H1 (cell line): Measurements from ENCODE around the gene RNF44. TPM values are rescaled to one million over a fixed set of nuclear protein-coding genes. Genes with fewer than 3 reads are reported as not detected.

Experiments
- ASH2L ChIP-seq: fragments of 200-600, 300-600 bp; sonication (generic); IDR thresholded peaks from one replicate; pipeline ENCODE4 v1.7.1; 2017; ENCODE audit warnings: low read length
- CBX5 ChIP-seq: fragments of 300-800, 300-1000 bp; sonication (generic); IDR thresholded peaks from 2 replicates; pipeline ENCODE4 v1.7.1; 2016; ENCODE audit warnings: antibody characterized with exemption, low read length, low read depth
- CHD1 ChIP-seq: IDR thresholded peaks from 2 replicates; pipeline ENCODE4 v1.6.1; 2012; ENCODE audit warnings: low read depth, low read length, improper control_type of control experiment
- JUND ChIP-seq: IDR thresholded peaks from 2 replicates; pipeline ENCODE4 v1.6.1; 2011; ENCODE audit warnings: mild to moderate bottlenecking, improper control_type of control experiment, low read length
- MAFK ChIP-seq: IDR thresholded peaks from 2 replicates; pipeline ENCODE4 v1.6.1; 2012; ENCODE audit warnings: low read depth, mild to moderate bottlenecking, improper control_type of control experiment, low read length
- RXRA ChIP-seq: IDR thresholded peaks from 2 replicates; pipeline ENCODE4 v1.6.1; 2011; ENCODE audit warnings: low read depth, mild to moderate bottlenecking, low read length, moderate library complexity; ENCODE audit not compliant: insufficient read depth
- SP2 ChIP-seq: IDR thresholded peaks from 2 replicates; pipeline ENCODE4 v1.6.1; 2012; ENCODE audit warnings: mild to moderate bottlenecking, low read length, inconsistent platforms
- TAF1 ChIP-seq: IDR thresholded peaks from 2 replicates; pipeline ENCODE4 v1.6.1; 2011; ENCODE audit warnings: mild to moderate bottlenecking, low read depth, low read length
- TEAD4 ChIP-seq: IDR thresholded peaks from 2 replicates; pipeline ENCODE4 v1.6.1; 2012; ENCODE audit warnings: low read depth, low read length, inconsistent platforms, mixed read lengths
- YY1 ChIP-seq: IDR thresholded peaks from 2 replicates; pipeline ENCODE4 v1.6.1; 2011; ENCODE audit warnings: low read depth, mild to moderate bottlenecking, low read length
- polyA plus RNA-seq, 7 experiments: library from polyadenylated mRNA; depleted of rRNA in 3 of 7; stranded (reverse) in 5 of 7; unstranded in 2 of 7; fragments of >200 nt in 5 of 7; fragments of 200-250 nt in 2 of 7; gene quantifications; 1 replicate in 5 of 7; 2 replicates in 1 of 7; 4 replicates in 1 of 7; pipeline versions ENCODE4 v1.2.1 to v1.2.3, GENCODE V29; 2011 to 2013; ENCODE audit warnings: missing spikeins in 2 of 7, mixed read lengths in 2 of 7
- total RNA-seq: library from RNA; stranded (reverse); fragmentation: NEBNext Ultra II Directional; extraction: Animal tissue kit (Norgen Biotek cat#: 25700); gene quantifications from 2 replicates; pipeline ENCODE4 v1.2.1, GENCODE V29; 2021
- TF ChIP-seq, protein P1 (sequence below): fragments of 300-600 bp; sonication (generic); IDR thresholded peaks from 2 replicates; pipeline ENCODE4 v1.7.1; 2012; ENCODE audit warnings: low read length, moderate library complexity, mild to moderate bottlenecking, inconsistent platforms; ENCODE audit not compliant: insufficient replicate concordance
- TF ChIP-seq, protein P2 (sequence below): IDR thresholded peaks from 2 replicates; pipeline ENCODE4 v1.6.1; 2011; ENCODE audit warnings: low read length, improper control_type of control experiment

RNF44 gene
- total and polyA plus RNA-seq, 2 of the 8 experiments (the other 6 are each of a cell fraction or from before 2014, with no cell fraction given): 54.7 to 164 TPM

GRCh38 chr5:176507911-176508310 is 29.3 kb downstream of the RNF44 start (continued):
- TF ChIP-seq, protein P1, sequence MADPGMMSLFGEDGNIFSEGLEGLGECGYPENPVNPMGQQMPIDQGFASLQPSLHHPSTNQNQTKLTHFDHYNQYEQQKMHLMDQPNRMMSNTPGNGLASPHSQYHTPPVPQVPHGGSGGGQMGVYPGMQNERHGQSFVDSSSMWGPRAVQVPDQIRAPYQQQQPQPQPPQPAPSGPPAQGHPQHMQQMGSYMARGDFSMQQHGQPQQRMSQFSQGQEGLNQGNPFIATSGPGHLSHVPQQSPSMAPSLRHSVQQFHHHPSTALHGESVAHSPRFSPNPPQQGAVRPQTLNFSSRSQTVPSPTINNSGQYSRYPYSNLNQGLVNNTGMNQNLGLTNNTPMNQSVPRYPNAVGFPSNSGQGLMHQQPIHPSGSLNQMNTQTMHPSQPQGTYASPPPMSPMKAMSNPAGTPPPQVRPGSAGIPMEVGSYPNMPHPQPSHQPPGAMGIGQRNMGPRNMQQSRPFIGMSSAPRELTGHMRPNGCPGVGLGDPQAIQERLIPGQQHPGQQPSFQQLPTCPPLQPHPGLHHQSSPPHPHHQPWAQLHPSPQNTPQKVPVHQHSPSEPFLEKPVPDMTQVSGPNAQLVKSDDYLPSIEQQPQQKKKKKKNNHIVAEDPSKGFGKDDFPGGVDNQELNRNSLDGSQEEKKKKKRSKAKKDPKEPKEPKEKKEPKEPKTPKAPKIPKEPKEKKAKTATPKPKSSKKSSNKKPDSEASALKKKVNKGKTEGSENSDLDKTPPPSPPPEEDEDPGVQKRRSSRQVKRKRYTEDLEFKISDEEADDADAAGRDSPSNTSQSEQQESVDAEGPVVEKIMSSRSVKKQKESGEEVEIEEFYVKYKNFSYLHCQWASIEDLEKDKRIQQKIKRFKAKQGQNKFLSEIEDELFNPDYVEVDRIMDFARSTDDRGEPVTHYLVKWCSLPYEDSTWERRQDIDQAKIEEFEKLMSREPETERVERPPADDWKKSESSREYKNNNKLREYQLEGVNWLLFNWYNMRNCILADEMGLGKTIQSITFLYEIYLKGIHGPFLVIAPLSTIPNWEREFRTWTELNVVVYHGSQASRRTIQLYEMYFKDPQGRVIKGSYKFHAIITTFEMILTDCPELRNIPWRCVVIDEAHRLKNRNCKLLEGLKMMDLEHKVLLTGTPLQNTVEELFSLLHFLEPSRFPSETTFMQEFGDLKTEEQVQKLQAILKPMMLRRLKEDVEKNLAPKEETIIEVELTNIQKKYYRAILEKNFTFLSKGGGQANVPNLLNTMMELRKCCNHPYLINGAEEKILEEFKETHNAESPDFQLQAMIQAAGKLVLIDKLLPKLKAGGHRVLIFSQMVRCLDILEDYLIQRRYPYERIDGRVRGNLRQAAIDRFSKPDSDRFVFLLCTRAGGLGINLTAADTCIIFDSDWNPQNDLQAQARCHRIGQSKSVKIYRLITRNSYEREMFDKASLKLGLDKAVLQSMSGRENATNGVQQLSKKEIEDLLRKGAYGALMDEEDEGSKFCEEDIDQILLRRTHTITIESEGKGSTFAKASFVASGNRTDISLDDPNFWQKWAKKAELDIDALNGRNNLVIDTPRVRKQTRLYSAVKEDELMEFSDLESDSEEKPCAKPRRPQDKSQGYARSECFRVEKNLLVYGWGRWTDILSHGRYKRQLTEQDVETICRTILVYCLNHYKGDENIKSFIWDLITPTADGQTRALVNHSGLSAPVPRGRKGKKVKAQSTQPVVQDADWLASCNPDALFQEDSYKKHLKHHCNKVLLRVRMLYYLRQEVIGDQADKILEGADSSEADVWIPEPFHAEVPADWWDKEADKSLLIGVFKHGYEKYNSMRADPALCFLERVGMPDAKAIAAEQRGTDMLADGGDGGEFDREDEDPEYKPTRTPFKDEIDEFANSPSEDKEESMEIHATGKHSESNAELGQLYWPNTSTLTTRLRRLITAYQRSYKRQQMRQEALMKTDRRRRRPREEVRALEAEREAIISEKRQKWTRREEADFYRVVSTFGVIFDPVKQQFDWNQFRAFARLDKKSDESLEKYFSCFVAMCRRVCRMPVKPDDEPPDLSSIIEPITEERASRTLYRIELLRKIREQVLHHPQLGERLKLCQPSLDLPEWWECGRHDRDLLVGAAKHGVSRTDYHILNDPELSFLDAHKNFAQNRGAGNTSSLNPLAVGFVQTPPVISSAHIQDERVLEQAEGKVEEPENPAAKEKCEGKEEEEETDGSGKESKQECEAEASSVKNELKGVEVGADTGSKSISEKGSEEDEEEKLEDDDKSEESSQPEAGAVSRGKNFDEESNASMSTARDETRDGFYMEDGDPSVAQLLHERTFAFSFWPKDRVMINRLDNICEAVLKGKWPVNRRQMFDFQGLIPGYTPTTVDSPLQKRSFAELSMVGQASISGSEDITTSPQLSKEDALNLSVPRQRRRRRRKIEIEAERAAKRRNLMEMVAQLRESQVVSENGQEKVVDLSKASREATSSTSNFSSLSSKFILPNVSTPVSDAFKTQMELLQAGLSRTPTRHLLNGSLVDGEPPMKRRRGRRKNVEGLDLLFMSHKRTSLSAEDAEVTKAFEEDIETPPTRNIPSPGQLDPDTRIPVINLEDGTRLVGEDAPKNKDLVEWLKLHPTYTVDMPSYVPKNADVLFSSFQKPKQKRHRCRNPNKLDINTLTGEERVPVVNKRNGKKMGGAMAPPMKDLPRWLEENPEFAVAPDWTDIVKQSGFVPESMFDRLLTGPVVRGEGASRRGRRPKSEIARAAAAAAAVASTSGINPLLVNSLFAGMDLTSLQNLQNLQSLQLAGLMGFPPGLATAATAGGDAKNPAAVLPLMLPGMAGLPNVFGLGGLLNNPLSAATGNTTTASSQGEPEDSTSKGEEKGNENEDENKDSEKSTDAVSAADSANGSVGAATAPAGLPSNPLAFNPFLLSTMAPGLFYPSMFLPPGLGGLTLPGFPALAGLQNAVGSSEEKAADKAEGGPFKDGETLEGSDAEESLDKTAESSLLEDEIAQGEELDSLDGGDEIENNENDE: no peak
- TF ChIP-seq ASH2L: no peak
- no peak for TF ChIP-seq MAFK
- no peak for TF ChIP-seq RXRA
- TF ChIP-seq SP2: no peak
- TF ChIP-seq JUND: no peak
- TF ChIP-seq, protein P2, sequence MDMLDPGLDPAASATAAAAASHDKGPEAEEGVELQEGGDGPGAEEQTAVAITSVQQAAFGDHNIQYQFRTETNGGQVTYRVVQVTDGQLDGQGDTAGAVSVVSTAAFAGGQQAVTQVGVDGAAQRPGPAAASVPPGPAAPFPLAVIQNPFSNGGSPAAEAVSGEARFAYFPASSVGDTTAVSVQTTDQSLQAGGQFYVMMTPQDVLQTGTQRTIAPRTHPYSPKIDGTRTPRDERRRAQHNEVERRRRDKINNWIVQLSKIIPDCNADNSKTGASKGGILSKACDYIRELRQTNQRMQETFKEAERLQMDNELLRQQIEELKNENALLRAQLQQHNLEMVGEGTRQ: no peak
- no peak for TF ChIP-seq TAF1
- no peak for TF ChIP-seq CHD1
- TF ChIP-seq TEAD4: no peak
- TF ChIP-seq YY1: no peak
- TF ChIP-seq CBX5: no peak
